ENCODE results near the gene CDH20.

DNA sequence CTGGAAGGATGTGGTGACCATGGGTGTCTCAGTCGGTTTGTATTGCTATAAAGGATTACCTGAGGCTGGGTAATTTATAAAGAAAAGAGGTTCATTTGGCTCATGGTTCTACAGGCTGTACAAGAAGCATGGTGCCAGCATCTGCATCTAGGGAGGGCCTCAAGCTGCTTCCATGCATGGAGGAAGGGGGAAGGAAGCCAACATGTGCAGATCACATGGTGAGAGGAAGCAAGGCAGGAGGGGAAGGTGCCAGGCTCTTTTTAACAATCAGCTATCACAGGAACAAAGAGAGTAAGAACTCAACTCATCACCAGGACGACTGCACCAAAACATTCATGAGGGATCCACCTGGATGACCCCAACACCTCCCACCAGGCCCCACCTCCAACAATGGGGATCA lies 209.4 kb downstream of the CDH20 start:
- TF ChIP-seq, protein P1, sequence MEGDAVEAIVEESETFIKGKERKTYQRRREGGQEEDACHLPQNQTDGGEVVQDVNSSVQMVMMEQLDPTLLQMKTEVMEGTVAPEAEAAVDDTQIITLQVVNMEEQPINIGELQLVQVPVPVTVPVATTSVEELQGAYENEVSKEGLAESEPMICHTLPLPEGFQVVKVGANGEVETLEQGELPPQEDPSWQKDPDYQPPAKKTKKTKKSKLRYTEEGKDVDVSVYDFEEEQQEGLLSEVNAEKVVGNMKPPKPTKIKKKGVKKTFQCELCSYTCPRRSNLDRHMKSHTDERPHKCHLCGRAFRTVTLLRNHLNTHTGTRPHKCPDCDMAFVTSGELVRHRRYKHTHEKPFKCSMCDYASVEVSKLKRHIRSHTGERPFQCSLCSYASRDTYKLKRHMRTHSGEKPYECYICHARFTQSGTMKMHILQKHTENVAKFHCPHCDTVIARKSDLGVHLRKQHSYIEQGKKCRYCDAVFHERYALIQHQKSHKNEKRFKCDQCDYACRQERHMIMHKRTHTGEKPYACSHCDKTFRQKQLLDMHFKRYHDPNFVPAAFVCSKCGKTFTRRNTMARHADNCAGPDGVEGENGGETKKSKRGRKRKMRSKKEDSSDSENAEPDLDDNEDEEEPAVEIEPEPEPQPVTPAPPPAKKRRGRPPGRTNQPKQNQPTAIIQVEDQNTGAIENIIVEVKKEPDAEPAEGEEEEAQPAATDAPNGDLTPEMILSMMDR (IDR thresholded peaks at IDR 0.05) = no peak
- no peak for TF ChIP-seq ZFX (IDR thresholded peaks at IDR 0.05; ENCODE audit: borderline replicate concordance)
